Tibial nerve (tissue), 4 donors: ENCODE data around the gene GAGE12J.
"Not testable (repeated sequence)": the region's sequence is repeated elsewhere in the genome, so short reads cannot be mapped to it uniquely, and the experiment has no call there.

ENCODE experiments used
- EP300 ChIP-seq, 2 donors: sonication (generic); formaldehyde crosslinking; IDR thresholded peaks; one replicate each; pipeline ENCODE4 v1.6.1; 2017; ENCODE audit warnings: antibody characterized with exemption in 2 of 2, mild to moderate bottlenecking in 1 of 2
- TF ChIP-seq, protein P1 (sequence below), 5 experiments: fragments of 200-600 bp in 3 of 5; fragments of 450-650 bp in 2 of 5; sonication (generic) in 3 of 5; IDR thresholded peaks; one replicate each; pipeline ENCODE4 v1.5.1; 2016 to 2019; ENCODE audit warnings: antibody characterized with exemption in 5 of 5, mild to moderate bottlenecking in 3 of 5, moderate library complexity in 2 of 5

DNA sequence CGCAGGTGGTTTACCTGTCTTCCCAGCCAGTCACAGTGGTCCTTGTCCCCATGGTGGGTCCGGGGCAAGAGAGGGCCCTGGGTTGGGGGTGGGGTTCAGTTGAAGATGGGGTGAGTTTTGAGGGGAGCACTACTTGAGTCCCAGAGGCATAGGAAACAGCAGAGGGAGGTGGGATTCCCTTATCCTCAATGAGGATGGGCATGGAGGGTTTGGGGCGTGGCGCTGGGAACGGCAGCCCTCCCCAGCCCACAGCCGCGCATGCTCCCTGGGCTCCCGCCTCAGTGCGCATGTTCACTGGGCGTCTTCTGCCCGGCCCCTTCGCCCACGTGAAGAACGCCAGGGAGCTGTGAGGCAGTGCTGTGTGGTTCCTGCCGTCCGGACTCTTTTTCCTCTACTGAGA, at the start of gene GAGE12J:
- not testable (repeated sequence) for TF ChIP-seq EP300 (IDR thresholded peaks at IDR 0.05)
- TF ChIP-seq, protein P1, sequence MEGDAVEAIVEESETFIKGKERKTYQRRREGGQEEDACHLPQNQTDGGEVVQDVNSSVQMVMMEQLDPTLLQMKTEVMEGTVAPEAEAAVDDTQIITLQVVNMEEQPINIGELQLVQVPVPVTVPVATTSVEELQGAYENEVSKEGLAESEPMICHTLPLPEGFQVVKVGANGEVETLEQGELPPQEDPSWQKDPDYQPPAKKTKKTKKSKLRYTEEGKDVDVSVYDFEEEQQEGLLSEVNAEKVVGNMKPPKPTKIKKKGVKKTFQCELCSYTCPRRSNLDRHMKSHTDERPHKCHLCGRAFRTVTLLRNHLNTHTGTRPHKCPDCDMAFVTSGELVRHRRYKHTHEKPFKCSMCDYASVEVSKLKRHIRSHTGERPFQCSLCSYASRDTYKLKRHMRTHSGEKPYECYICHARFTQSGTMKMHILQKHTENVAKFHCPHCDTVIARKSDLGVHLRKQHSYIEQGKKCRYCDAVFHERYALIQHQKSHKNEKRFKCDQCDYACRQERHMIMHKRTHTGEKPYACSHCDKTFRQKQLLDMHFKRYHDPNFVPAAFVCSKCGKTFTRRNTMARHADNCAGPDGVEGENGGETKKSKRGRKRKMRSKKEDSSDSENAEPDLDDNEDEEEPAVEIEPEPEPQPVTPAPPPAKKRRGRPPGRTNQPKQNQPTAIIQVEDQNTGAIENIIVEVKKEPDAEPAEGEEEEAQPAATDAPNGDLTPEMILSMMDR (IDR thresholded peaks at IDR 0.05), result not testable (repeated sequence)
